ENCODE results near the gene TANC1.

Gene TANC1

GRCh38 chr2:159153463-159153862, 185.0 kb downstream of the TANC1 start:
- no peak for FAIRE-seq
- TF ChIP-seq POLR2AphosphoS5 (IDR thresholded peaks at IDR 0.05; ENCODE audit: low read depth, low read length) (no peak), POLR2A (IDR thresholded peaks at IDR 0.05; ENCODE audit: low read depth, low read length) (no peak), TAF1 (IDR thresholded peaks at IDR 0.05; ENCODE audit: borderline replicate concordance, low read depth, low read length) (no peak)
- no peak for DNase-seq (ENCODE audit: insufficient read length)

GRCh38 chr2:159153951-159154350, 185.5 kb downstream of the TANC1 start:
- no peak for TF ChIP-seq POLR2A (IDR thresholded peaks at IDR 0.05; ENCODE audit: low read depth, low read length)
- TF ChIP-seq POLR2AphosphoS5 (IDR thresholded peaks at IDR 0.05; ENCODE audit: low read depth, low read length), result no peak
- TF ChIP-seq TAF1 (IDR thresholded peaks at IDR 0.05; ENCODE audit: borderline replicate concordance, low read depth, low read length), result no peak
- no peak for DNase-seq (ENCODE audit: insufficient read length)
- no peak for FAIRE-seq

- FAIRE-seq (no peak), DNase-seq (ENCODE audit: insufficient read length) (no peak)
- TF ChIP-seq POLR2AphosphoS5 (IDR thresholded peaks at IDR 0.05; ENCODE audit: low read depth, low read length) (no peak), POLR2A (IDR thresholded peaks at IDR 0.05; ENCODE audit: low read depth, low read length) (no peak), TAF1 (IDR thresholded peaks at IDR 0.05; ENCODE audit: borderline replicate concordance, low read depth, low read length) (no peak)
Measured at GRCh38 chr2:159154366-159154765, 185.9 kb downstream of the TANC1 start.

GRCh38 chr2:159155320-159155719, 186.9 kb downstream of the TANC1 start:
- TF ChIP-seq POLR2A (IDR thresholded peaks at IDR 0.05; ENCODE audit: low read depth, low read length) (no peak), POLR2AphosphoS5 (IDR thresholded peaks at IDR 0.05; ENCODE audit: low read depth, low read length) (no peak), TAF1 (IDR thresholded peaks at IDR 0.05; ENCODE audit: borderline replicate concordance, low read depth, low read length) (no peak)
- DNase-seq (ENCODE audit: insufficient read length) (no peak), FAIRE-seq (no peak)

- no peak for TF ChIP-seq POLR2A (IDR thresholded peaks at IDR 0.05; ENCODE audit: low read depth, low read length)
- TF ChIP-seq POLR2AphosphoS5 (IDR thresholded peaks at IDR 0.05; ENCODE audit: low read depth, low read length), result no peak
- TF ChIP-seq TAF1 (IDR thresholded peaks at IDR 0.05; ENCODE audit: borderline replicate concordance, low read depth, low read length), result no peak
- DNase-seq (ENCODE audit: insufficient read length), result no peak
- FAIRE-seq, result no peak
Measured at GRCh38 chr2:159155791-159156190, 187.4 kb downstream of the TANC1 start.

- TF ChIP-seq POLR2AphosphoS5 (IDR thresholded peaks at IDR 0.05; ENCODE audit: low read depth, low read length), result no peak
- TF ChIP-seq TAF1 (IDR thresholded peaks at IDR 0.05; ENCODE audit: borderline replicate concordance, low read depth, low read length), result no peak
- TF ChIP-seq POLR2A (IDR thresholded peaks at IDR 0.05; ENCODE audit: low read depth, low read length), result no peak
- DNase-seq (ENCODE audit: insufficient read length) (no peak), FAIRE-seq (no peak)
Measured at GRCh38 chr2:159156834-159157233, 188.4 kb downstream of the TANC1 start.

- DNase-seq (ENCODE audit: insufficient read length) (no peak), FAIRE-seq (no peak)
- TF ChIP-seq TAF1 (IDR thresholded peaks at IDR 0.05; ENCODE audit: borderline replicate concordance, low read depth, low read length), result no peak
- no peak for TF ChIP-seq POLR2AphosphoS5 (IDR thresholded peaks at IDR 0.05; ENCODE audit: low read depth, low read length)
Measured at GRCh38 chr2:159157361-159158209, 189.1 kb downstream of the TANC1 start.

- TF ChIP-seq TAF1 (IDR thresholded peaks at IDR 0.05; ENCODE audit: borderline replicate concordance, low read depth, low read length) (no peak), POLR2AphosphoS5 (IDR thresholded peaks at IDR 0.05; ENCODE audit: low read depth, low read length) (no peak), POLR2A (IDR thresholded peaks at IDR 0.05; ENCODE audit: low read depth, low read length) (no peak)
- FAIRE-seq (no peak), DNase-seq (ENCODE audit: insufficient read length) (no peak)
Measured at GRCh38 chr2:159160412-159160811, 192.0 kb downstream of the TANC1 start.

GRCh38 chr2:159160954-159161353, 192.5 kb downstream of the TANC1 start:
- no peak for TF ChIP-seq POLR2A (IDR thresholded peaks at IDR 0.05; ENCODE audit: low read depth, low read length)
- no peak for TF ChIP-seq POLR2AphosphoS5 (IDR thresholded peaks at IDR 0.05; ENCODE audit: low read depth, low read length)
- no peak for TF ChIP-seq TAF1 (IDR thresholded peaks at IDR 0.05; ENCODE audit: borderline replicate concordance, low read depth, low read length)
- FAIRE-seq (no peak), DNase-seq (ENCODE audit: insufficient read length) (no peak)

- TF ChIP-seq POLR2AphosphoS5 (IDR thresholded peaks at IDR 0.05; ENCODE audit: low read depth, low read length) (no peak), POLR2A (IDR thresholded peaks at IDR 0.05; ENCODE audit: low read depth, low read length) (no peak), TAF1 (IDR thresholded peaks at IDR 0.05; ENCODE audit: borderline replicate concordance, low read depth, low read length) (no peak)
- FAIRE-seq, result no peak
- no peak for DNase-seq (ENCODE audit: insufficient read length)
Measured at GRCh38 chr2:159163930-159164329, 195.5 kb downstream of the TANC1 start.

GRCh38 chr2:159164457-159164911, 196.0 kb downstream of the TANC1 start:
- FAIRE-seq, result no peak

GRCh38 chr2:159165048-159165447, 196.6 kb downstream of the TANC1 start:
- DNase-seq (ENCODE audit: insufficient read length) (no peak), FAIRE-seq (no peak)
- TF ChIP-seq TAF1 (IDR thresholded peaks at IDR 0.05; ENCODE audit: borderline replicate concordance, low read depth, low read length) (no peak), POLR2AphosphoS5 (IDR thresholded peaks at IDR 0.05; ENCODE audit: low read depth, low read length) (no peak), POLR2A (IDR thresholded peaks at IDR 0.05; ENCODE audit: low read depth, low read length) (no peak)

More at GRCh38 chr2:159164457-159164911, 196.0 kb downstream of the TANC1 start:
- TF ChIP-seq POLR2AphosphoS5 (IDR thresholded peaks at IDR 0.05; ENCODE audit: low read depth, low read length) (no peak), POLR2A (IDR thresholded peaks at IDR 0.05; ENCODE audit: low read depth, low read length) (no peak)
- DNase-seq (ENCODE audit: insufficient read length), result no peak

Data from GM12892 (cell line).